Lung (tissue), 12 donors: ENCODE data around the gene CMC2. TPM values are rescaled to one million over a fixed set of nuclear protein-coding genes. Genes with fewer than 3 reads are reported as not detected.

Experiments
- ATAC-seq: fragments of 200-7000 bp; cut with Tn5 transposase; one replicate; pipeline ENCODE4 v1.9.1; 2020; ENCODE audit warnings: moderate number of reproducible peaks; ENCODE audit not compliant: insufficient read depth, low FRiP score
- DNase-seq, 3 donors: peaks; one replicate each; pipeline ENCODE4 v3.0.0-alpha.2; 2013 to 2017
- H3K27ac ChIP-seq, 2 donors: one replicate each; pipeline ENCODE4 v1.5.1; 2013; ENCODE audit warnings: mild to moderate bottlenecking in 2 of 2, moderate library complexity in 2 of 2, control low read depth in 1 of 2, inconsistent platforms in 1 of 2, low read depth in 1 of 2, low read length in 1 of 2
- H3K27me3 ChIP-seq, 3 donors: one replicate each; pipeline ENCODE4 v1.5.1; 2013; ENCODE audit warnings: low read length in 2 of 3; ENCODE audit not compliant: control insufficient read depth in 3 of 3, insufficient read depth in 3 of 3
- H3K36me3 ChIP-seq, 4 donors: one replicate each; pipeline ENCODE4 v1.5.1; 2013; ENCODE audit warnings: low read length in 4 of 4, mild to moderate bottlenecking in 1 of 4, moderate library complexity in 1 of 4; ENCODE audit not compliant: control insufficient read depth in 4 of 4, insufficient read depth in 4 of 4
- H3K4me1 ChIP-seq, 5 donors: one replicate each; pipeline ENCODE4 v1.5.1; 2013; ENCODE audit warnings: low read length in 5 of 5, mild to moderate bottlenecking in 2 of 5, moderate library complexity in 1 of 5; ENCODE audit not compliant: control insufficient read depth in 5 of 5, insufficient read depth in 5 of 5
- H3K4me3 ChIP-seq: one replicate; pipeline ENCODE4 v1.5.1; 2013; ENCODE audit warnings: mild to moderate bottlenecking, control low read depth, moderate library complexity
- H3K9ac ChIP-seq, 2 donors: one replicate each; pipeline ENCODE4 v1.5.1; 2013; ENCODE audit warnings: low read length in 2 of 2, control low read depth in 1 of 2; ENCODE audit not compliant: insufficient read depth in 1 of 2
- H3K9me3 ChIP-seq, 4 donors: one replicate each; pipeline ENCODE4 v1.5.1; 2013; ENCODE audit warnings: low read length in 3 of 4, mild to moderate bottlenecking in 1 of 4, moderate library complexity in 1 of 4; ENCODE audit not compliant: control insufficient read depth in 4 of 4, insufficient read depth in 3 of 4
- WGBS, 2 donors: extraction: QIAGEN DNeasy Blood & Tissue Kit; methylation state at CpG; one replicate each; pipeline ENCODE4 v1.1.7; 2013; 5-methylcytosine and 5-hydroxymethylcytosine counted together
- polyA plus RNA-seq, 2 donors: library from polyadenylated mRNA; stranded (reverse); fragments of 200-250 nt; gene quantifications; one replicate each; pipeline ENCODE4 v1.2.1, GENCODE V29; 2013
- total RNA-seq, 2 donors: library from RNA; depleted of rRNA in 1 of 2; stranded (reverse); fragments of >200 nt in 1 of 2; gene quantifications; one replicate each; pipeline ENCODE4 v1.2.1, GENCODE V29; 2014 to 2021
- TF ChIP-seq, protein P1 (sequence below): IDR thresholded peaks from 2 replicates; pipeline ENCODE4 v1.5.1; 2012; ENCODE audit warnings: mild to moderate bottlenecking; ENCODE audit errors: control extremely low read depth, extremely low read depth
- donor health status: control.
- donor health status: control.
- donor health status: Bipolar disorder and iron deficiency.
- donor health status: healthy.
- donor health status: DM: yes; HTN: yes; CAD: no.

The CMC2 gene
- total and polyA plus RNA-seq, 4 donors, result 27.3 to 60.8 (median 44.4) TPM

DNA sequence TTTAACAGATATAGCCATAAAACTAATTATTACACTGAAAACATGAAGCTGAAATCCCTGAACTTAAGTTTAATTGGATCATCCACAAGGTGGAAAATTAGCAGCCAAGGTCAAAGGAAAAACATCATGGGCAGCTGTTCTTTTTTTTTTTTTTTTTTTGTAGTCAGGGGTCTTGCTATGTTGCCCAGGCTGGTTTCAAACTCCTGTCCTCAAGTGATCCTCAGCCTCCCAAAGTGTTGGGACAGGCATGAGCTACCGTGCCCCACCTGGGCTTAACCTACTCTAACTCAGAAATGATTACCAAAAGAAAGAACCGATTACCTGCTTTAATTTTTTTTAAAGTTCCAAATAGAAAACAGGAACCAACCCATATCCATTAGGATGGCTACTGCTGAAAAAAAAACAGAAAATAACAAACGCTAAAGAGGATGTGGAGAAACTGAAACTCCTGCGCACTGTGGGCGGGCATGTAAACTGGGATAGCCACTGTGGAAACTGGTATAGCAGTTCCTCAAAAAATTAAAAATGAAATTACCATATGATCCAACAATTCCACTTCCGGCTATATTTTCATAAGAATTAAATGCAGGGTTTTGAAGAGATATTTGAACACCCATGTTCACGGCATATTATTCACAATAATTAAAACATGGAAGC is 8.6 kb downstream of the CMC2 start:
- ATAC-seq (no peak), DNase-seq (no peak)
- H3K4me3 ChIP-seq, result no peak overlapping the region
- H3K27ac ChIP-seq, result no peak overlapping the region
- H3K36me3 ChIP-seq, result no peaks in the 10 kb centered on the region
- TF ChIP-seq, protein P1, sequence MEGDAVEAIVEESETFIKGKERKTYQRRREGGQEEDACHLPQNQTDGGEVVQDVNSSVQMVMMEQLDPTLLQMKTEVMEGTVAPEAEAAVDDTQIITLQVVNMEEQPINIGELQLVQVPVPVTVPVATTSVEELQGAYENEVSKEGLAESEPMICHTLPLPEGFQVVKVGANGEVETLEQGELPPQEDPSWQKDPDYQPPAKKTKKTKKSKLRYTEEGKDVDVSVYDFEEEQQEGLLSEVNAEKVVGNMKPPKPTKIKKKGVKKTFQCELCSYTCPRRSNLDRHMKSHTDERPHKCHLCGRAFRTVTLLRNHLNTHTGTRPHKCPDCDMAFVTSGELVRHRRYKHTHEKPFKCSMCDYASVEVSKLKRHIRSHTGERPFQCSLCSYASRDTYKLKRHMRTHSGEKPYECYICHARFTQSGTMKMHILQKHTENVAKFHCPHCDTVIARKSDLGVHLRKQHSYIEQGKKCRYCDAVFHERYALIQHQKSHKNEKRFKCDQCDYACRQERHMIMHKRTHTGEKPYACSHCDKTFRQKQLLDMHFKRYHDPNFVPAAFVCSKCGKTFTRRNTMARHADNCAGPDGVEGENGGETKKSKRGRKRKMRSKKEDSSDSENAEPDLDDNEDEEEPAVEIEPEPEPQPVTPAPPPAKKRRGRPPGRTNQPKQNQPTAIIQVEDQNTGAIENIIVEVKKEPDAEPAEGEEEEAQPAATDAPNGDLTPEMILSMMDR, result no peak
- peaks cover 0 to 5% (median 4%) of the 10 kb centered on the region in 5 donors for H3K4me1 ChIP-seq
- WGBS, 2 donors, result 54 to 81% methylated on average over 7 of the region's 7 CpGs
- no peaks in the 10 kb centered on the region for H3K9me3 ChIP-seq
- H3K27me3 ChIP-seq, result no peaks in the 10 kb centered on the region
- no peak overlapping the region for H3K9ac ChIP-seq

DNA sequence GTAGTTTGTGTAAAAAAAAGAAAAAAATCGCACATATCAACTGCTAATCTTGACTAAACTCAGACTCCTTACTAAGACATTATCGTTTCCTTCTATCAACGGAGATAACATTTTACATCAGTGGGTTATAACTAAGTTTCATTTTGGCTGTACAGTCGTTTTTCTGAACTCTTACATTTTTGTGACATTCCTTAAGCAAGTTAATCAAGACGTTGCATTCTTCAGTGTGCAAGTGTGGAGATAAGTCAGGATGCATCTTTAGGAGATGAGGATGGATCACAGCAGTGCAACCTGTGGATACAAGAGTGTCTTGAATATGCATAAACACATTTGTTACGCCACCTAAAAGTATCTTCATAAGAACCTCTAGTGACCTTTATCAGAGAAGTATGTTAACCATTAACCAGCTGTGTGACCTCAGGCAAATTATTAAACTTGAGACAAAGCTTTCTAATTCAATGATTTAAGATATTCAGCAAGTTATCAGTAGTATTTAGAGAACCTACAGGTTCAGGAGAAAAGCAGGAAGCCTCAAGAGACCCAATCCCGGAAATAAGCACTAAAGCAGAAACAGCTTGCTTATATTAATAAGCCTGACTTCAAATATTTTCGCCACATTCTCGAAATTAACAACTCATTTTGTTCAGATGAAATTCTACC is 9.4 kb downstream of the CMC2 start:
- WGBS, 2 donors, result 15 to 16% methylated on average over 9 of the region's 9 CpGs
- ATAC-seq, result no peak
- Histone ChIP-seq H3K9me3 (no peaks in the 10 kb centered on the region), H3K27me3 (no peaks in the 10 kb centered on the region), H3K4me3 (no peak overlapping the region), H3K36me3 (no peaks in the 10 kb centered on the region), H3K4me1 (peaks cover 0 to 5% (median 4%) of the 10 kb centered on the region in 5 donors), H3K9ac (peak overlapping the region in 1 of 2 donors; percentile 62), H3K27ac (no peak overlapping the region)
- DNase-seq, result peak in 2 of 3 donors; percentile 37 to 53
- TF ChIP-seq, protein P1, result no peak

DNA sequence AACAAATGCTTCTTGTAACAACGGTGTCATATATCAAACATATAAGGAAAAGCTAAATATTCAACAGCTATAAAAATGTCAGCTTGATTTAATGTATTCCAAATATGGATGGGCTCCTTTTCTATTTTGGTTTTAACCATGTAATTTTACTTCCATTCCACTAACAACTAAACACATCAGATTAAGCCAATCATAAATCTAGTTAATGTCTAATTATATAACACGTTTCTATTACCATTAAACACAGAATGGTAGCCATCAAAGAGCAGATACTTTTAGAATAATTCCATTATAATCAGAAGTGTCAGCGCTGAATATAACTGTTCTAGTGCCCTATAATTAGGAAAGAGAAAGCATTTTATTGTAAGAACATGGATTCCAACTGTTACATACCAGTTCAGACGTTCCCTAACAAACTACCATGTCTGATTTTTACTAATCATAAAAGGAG is 10.0 kb downstream of the CMC2 start:
- Histone ChIP-seq H3K27ac (no peak overlapping the region), H3K36me3 (no peaks in the 10 kb centered on the region), H3K4me1 (peaks cover 0 to 5% (median 4%) of the 10 kb centered on the region in 5 donors), H3K9ac (peak overlapping the region in 1 of 2 donors; percentile 62), H3K27me3 (no peaks in the 10 kb centered on the region), H3K9me3 (no peaks in the 10 kb centered on the region), H3K4me3 (no peak overlapping the region)
- TF ChIP-seq, protein P1, result no peak
- ATAC-seq, result no peak
- 43 to 47% methylated on average over 4 of the region's 4 CpGs for WGBS, 2 donors
- DNase-seq, result no peak
